Stromal cell of bone marrow (primary cell): Measurements from ENCODE around the gene CLK3.
"Not testable (repeated sequence)": the region's sequence is repeated elsewhere in the genome, so short reads cannot be mapped to it uniquely, and the experiment has no call there.

Experiments
- DNase-seq: peaks from one replicate; pipeline ENCODE4 v3.0.0-alpha.2; 2012; ENCODE audit warnings: low read depth

CLK3 gene

DNA sequence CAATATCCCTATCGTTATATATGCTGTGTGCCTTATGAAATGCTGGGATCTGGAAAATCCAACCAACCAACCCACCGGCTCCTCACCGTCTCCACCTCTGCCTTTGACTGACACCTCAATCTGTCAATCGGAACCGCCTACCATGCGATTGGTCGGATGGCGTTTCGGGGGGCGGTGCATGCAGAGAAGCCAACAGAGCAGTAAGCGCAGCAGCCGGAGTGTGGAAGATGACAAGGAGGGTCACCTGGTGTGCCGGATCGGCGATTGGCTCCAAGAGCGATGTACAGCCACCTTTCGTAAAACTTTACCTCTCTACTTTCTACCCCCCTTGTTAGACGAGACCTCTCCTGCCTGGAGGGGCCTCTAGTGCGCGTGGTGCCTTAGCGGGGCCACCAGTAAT, 6.3 kb downstream of the CLK3 start:
- DNase-seq = no peak

DNA sequence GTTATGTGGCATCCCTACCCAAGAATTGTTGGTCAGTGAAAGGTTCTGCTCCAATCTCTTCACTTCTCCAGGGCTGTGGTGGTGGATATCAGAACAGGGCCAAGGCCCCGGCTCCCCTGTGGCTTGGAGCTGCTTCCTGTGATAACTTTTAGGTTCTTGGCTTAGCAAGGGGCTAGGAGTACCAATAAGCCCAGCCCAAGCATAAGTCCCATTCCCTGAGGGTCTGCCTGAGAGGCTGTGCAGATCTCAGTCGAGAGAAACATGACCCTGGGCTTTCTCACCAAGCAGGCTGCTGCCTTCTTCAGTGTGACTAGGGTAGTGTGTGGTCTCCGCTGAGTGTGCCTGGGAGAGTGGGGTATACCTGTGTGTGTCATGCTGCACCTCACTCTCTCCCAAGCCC, 7.1 kb downstream of the CLK3 start:
- DNase-seq = no peak

DNA sequence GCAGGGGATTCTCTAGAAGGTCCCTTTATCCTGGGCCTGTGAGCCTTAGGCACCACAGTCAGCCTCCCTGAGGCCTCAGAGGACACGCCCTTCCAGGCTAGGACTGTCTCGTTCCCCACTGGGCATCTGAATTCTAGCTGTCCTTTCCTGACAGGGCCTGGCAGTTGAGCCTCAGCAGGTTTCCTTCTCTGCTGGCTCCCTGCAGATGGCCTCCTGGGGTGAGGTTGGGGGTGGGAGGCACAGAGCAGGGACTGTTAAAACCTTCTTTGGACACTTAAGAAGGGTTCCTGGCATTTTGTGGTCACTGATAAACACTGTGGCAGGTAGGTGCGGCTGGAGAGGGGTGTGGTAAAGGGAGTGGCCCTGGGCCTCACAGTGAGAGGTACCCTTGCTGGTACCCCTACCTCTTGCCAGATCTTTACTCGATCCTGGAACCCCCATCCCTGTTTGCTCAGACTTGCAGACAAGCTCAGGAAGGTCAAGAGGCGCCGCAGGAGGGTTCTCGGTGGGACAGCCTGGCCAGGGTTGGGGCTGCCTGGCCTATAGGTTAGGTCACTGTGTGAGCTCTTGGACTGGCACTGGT, 8.5 kb downstream of the CLK3 start:
- no peak for DNase-seq

DNA sequence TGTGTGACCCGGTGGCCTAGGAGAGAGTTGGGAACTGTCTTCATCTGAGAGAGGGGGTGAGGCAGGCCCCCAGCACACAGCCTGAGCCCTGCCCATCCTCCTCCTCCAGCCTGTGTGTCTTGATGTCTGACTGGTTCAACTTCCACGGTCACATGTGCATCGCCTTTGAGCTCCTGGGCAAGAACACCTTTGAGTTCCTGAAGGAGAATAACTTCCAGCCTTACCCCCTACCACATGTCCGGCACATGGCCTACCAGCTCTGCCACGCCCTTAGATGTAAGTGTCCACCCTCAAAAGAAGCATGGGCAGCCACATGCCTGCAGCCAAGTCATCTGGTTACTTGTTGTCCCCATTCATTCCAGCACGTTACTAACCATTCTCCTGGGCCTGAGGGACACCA, 10.1 kb downstream of the CLK3 start:
- no peak for DNase-seq

DNA sequence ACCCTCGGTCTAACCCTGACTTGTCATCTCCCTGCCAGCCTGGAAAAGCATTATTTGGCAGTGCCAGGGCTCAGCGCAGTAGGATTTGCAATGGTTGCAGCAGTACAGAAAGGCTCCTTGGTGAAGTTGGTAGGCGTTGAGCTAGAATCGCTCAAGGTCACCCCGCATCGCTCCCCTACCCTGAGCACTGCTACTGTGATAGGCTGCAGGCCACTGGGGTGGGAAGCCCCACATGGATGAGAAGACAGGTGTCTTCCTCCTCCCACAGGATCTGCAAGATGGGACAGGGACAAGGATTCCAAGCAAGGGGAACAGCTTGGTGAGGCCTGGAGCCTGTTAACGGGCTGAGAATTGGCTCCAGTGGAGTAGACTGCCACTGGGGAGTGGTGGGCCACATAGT, 10.7 kb downstream of the CLK3 start:
- no peak for DNase-seq

DNA sequence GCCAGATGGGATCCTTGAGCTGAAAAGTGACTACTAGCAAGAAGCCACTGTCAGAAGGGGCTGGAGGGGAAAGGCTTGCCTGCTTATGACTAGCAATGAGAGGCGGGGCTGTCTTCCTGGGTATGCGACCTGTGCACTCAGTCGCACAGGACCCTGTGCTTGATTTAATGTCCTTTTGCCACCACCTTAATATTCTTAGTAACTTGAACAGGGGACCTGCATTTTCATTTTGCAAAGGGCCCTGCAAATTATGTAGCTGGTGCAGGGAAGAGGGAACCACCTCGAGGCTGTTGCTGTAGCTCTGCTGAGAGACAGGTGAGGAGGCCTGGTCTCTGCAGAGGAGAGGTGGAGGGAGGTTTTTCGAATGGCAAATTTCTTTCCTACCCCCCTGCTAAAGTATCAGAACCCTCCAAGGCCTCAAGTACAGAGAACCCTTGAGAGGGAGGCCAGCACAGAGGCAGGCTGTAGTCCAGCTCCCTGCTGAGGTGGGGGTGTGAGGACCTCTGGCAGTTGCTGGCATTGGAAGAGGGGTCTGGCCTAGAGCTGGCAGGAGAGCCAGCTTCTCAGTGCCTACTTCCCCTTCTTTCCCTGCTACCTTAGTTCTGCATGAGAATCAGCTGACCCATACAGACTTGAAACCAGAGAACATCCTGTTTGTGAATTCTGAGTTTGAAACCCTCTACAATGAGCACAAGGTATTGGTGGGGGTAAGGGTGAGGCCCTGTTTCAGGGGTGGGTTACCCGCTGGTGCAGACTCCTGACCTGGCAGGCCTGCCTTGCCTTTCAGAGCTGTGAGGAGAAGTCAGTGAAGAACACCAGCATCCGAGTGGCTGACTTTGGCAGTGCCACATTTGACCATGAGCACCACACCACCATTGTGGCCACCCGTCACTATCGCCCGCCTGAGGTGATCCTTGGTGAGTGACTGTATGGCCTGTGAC, 11.4 kb downstream of the CLK3 start:
- DNase-seq = no peak

DNA sequence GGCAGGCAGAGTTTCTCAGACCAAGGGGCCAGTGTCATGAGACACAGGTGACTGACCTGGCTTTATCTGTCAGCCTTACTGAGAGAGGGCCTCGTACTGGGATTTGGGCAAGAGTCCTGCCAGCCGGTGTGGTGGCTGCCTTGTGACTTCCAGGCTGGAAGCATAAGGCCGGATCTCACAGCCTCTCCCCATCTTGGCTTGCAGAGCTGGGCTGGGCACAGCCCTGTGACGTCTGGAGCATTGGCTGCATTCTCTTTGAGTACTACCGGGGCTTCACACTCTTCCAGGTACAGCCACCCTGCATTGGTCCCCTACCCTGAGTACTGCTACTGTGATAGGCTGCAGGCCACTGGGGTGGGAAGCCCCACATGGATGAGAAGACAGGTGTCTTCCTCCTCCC, 12.1 kb downstream of the CLK3 start:
- no peak for DNase-seq

DNA sequence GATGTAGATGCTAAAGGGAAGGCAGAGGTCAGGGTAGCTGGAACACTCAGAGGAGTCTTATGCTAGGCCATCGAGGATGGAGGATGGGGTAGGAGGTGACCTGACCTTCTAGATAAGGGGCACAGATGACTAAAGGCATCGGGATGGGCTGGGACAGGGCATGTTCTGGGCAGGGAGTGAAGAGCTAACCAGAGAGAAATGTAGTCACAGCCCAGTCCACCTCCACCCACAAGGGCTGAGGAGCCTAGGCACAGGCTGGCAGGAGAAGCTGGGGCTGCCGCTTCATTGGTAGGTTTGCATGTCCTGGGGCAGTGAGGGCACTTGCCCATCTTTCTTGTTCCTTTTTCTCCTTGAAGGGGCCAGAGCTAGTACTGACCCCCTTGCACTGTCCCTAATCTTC, 12.6 kb downstream of the CLK3 start:
- no peak for DNase-seq

DNA sequence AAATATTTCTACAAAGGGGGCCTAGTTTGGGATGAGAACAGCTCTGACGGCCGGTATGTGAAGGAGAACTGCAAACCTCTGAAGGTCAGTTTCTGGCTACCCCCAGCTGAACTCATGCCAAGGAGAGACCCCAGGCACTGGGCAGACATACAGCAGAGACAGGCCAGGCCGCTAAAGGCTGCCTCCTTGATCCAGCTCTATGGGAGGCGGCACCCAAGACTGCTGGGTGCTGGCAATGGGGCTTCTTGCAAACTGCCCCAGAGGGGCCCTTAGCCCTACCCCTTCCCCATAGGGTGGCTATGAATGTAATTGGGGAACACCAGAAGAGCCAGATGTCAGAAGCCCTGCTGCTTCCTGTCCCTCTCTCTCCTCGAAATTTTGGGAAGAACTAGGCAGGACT, 13.3 kb downstream of the CLK3 start:
- DNase-seq = no peak

DNA sequence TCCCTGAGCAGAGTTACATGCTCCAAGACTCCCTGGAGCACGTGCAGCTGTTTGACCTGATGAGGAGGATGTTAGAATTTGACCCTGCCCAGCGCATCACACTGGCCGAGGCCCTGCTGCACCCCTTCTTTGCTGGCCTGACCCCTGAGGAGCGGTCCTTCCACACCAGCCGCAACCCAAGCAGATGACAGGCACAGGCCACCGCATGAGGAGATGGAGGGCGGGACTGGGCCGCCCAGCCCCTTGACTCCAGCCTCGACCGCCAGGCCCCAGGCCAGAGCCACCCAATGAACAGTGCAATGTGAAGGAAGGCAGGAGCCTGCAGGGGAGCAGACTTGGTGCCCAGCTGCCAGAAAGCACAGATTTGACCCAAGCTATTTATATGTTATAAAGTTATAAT, 14.1 kb downstream of the CLK3 start:
- DNase-seq = not testable (repeated sequence)

DNA sequence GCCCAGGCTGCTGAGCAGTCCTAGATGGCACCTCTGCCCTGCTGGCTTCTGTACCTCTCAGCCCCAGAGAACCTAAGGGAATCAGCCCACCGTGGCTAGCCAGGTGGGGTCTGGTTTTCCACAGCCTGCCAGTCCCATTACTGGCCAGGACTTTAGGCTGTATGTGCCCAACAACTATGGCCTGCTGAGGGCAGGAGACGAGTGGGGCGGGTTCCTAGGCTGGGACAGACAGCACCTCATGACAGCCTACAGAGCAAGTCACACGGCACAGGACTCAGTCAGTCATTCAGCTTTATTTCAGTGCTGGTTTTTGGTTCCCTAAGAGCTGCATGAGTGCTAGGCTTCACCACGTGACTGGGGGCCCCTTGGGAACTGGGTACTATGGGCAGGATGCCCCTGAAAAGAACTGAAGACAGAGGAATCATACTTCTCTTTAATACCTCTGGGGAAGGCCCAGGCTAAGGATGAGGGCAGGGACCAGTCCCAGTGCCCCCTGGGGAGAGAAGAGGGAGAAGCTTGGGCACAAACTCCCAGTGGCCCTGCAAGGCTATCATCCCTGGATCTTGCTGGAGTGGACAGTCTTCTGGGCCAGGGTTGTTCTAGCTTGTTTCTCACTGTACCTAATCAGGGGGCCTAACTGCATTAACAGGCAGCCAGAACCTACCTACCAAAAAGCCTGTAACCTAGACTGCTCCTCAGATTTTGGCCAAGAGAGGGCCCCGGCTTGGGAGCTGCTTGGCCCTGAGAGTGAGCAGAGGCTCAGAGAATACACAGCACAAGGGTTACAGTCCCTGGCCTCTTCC, 14.8 kb downstream of the CLK3 start:
- no peak for DNase-seq

DNA sequence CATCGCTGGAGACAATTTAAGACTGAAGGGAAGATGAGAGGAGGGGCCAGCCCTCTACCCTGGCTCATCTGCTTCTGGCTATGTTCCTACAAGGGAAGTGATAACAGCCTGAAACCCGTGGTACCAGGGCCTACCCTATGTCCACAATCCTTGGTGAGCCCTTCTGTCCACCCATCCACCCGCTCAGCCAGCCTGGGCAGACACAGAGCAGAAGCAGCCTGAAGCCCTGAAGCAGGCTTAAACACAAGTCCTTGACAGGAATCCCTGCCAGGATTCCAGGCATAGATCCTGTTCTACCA, 15.4 kb downstream of the CLK3 start:
- no peak for DNase-seq

DNA sequence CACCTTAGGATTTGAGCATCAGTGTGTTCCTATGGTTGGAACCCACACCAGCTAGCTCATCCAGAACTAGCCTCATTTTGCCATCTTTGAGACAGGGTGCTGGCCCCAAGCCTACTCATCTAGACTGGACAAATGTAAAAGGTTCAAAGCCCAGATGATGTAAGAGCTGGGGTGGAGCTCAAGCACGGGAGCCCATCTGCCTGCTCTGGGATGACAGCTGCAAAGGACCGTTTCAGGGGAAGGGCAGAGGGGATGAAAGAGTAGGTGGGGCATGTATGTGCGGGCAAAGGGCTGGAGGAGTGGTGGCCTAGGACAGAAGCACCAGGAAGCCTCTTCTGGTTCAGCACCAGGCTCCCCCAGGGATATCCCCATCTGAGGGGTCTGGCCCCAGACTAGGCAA, 15.8 kb downstream of the CLK3 start:
- DNase-seq = no peak

DNA sequence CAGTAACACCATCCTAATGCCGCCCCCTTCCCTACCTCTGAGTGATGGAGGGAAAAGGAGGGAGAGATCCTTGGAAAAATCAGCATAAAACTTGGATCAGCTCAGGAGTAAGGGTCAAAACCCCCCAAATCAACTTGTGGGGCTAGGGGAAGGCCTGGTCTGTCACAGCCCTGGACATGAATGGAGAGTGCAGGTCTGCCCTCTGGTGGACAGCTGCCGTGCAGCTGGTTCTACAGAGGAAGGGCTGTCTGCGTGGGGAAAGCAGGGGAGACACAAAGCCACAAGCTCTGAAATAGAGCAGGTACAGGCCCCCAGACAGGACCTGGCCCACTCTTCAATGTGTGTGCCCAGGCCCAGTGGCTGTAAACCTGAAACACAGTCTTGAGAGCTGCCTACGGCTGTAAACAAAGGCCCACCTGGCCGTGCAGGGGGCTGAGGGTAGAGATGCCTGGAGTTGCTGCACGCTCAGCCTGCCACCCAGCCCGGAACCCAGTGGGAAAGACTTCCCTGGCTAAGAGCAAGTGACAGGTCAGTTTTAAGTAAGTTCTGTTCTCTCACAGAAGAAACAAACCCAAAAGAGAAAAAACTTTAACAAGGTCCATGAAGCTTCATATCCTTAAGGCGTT, 16.4 kb downstream of the CLK3 start:
- no peak for DNase-seq

DNA sequence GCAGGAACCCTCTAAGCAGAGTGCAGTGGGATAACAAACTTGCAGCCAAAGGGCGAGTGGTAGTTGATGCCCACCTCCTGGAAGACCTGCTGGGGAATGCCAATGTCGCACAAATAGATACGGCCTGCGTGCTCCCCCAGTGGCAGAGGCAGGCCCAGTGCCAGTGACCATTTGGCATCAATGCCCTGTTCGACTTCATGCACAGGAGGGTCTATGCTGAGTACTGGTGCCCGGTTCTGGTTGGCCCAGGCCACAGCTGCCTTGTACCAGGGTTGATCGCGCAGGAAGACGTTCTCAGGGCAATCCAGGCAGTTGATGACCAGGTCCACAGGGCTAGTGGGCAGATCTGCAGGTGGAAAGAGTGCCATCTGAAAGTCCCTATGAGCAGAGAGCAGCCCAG, 17.0 kb downstream of the CLK3 start:
- no peak for DNase-seq

DNA sequence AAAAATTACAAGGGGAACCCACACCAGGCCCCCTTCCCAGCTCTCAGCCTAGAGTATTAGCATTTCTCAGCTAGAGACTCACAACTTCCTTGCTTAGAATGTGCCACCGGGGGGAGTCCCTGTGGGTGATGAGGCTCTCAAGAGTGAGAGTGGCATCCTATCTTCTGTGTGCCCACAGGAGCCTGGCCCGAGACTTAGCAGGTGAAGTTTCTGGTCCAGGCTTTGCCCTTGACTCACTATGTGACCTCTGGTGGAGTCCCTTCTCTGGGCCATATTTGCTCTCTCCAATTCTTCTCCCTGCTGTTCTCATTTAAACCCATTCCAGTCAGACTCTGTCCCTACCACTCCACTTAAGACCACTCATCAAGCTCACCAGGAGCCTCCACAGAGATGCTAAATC, 18.1 kb downstream of the CLK3 start:
- no peak for DNase-seq

DNA sequence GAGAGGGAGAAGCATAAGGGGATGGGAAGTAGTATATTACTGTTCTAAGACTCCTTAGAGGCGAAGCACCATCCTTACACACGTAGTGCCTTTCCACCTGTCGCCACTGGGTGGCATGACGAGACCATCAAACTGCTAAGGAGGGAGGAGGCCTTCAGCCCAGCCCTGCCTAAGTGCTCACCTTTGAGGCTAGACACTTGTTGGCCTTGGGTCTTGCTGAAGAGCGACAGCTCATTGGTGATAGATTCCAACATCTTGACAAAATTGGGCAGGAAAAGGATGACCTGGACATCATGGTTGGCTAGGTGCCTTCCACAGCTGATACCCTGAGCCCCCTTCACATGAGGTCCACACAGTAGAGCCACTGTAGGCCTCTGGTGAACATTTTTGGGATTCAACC, 19.6 kb downstream of the CLK3 start:
- no peak for DNase-seq

DNA sequence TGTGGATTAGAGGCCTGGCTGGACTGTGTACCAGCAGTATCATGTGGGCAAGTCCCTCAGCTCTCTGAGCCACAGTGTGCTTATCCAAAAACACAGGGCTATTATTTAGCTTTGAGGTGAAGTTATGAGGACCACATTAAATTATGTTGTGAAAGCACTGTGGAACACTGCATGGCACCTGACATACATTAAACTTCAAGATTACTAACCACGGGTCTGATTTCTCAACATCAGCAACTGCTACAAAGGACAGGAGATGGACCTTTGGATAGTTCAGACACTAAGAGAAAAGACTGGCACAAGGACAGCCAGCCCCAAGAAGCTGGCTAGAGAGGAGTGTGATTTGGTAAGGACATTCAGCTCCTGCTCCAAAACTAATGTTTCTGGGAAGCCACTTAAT, 21.3 kb downstream of the CLK3 start:
- no peak for DNase-seq

DNA sequence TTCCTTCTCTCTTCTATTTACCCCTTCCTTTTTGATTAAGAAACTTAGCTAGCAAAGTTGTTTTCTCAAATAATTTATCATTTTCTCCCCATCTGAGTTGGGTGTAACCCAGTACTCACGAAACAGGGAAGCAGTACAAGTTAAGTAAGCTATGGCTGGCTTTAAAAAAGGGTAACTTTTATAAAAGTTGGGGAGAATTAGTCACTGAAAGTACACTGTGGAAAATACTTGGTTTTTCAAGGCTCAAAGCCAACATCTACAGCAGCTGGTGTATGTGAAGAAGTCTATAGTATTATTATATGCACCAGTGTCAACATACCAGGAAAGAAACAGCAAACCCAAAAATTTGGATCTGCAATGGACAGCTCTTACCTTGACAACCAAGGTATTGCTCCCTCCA, 25.5 kb downstream of the CLK3 start:
- no peak for DNase-seq

DNA sequence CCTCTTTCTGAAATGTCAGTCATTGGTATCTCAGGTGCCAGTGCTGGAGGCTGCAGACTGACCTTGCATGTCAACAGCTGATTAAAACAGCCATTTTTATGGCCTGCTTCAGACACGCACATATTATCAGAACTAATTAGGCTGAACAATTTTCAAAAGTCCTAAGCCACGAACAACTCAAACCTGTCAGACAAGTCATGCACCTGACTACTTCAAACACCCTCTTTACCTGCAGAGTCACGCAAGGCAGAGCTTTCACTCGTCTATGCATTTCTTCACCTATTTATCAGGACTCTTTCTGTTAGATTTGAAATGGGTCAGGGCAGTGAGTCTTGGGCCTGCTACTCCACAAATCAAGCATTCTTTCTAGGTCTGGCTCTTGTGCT, 26.7 kb downstream of the CLK3 start:
- DNase-seq = no peak

DNA sequence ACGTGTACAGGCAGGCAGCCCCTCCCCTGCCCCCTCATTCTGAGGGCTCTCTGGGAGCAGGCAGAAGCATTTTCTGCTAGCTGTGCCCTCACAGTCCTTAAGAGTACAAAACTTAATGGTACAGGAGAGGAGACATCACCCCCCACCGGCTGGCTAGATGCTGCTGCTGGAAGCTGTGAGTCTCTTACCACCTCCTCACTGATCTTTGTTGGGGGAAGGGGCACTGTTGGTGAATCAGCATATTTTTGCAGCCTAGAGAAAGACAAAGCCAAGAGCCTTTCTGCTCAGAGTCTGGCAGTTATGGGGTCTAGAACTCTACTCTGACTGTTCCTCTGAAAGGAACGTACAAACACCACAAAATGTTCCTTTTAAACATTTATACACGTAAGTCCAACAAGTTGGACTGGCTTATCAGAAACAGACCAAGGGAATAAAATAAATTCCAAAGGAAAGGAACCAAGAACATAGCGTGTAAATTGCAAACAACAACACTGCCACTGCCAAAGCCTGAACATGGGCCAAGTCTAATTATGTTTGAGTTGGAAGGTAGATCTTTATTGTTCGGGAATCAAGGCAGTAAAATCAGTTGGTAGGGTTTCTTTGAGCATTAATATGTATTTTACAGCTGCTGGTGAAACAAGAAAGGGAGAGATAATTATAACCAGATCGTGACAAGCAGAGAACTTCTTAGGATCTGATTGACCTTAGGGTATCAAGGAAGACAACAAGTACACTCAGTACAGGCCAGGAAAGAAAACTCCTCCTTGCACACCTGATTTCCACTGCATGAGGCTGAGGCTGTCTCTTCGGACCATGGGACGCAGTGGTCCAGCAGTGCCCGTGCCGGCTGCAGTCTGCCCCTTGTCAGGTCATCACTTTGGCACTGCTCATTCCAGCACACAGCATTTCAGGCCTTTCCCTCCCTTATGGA, 27.4 kb downstream of the CLK3 start:
- DNase-seq = no peak
